Bronchial epithelial cell (primary cell): Measurements from ENCODE around the gene CHST11. TPM values are rescaled to one million over a fixed set of nuclear protein-coding genes. Genes with fewer than 3 reads are reported as not detected.

Experiments used
- DNase-seq: peaks from one replicate; pipeline ENCODE4 v3.0.0-alpha.2; 2010; ENCODE audit warnings: low read depth
- FAIRE-seq: peaks from 2 replicates; lab custom pipeline; 2011; peaks lifted over from hg19 to GRCh38; lab: Jason Lieb, UNC
- H3K27me3 ChIP-seq: 2 replicates; pipeline ENCODE4 v1.5.1; 2011; ENCODE audit warnings: low read length; ENCODE audit not compliant: control insufficient read depth, insufficient read depth
- H3K36me3 ChIP-seq: 2 replicates; pipeline ENCODE4 v1.5.1; 2011; ENCODE audit warnings: low read length; ENCODE audit not compliant: control insufficient read depth, insufficient read depth
- H3K4me3 ChIP-seq: 2 replicates; pipeline ENCODE4 v1.5.1; 2011; ENCODE audit warnings: mild to moderate bottlenecking, low read depth, low read length, control low read depth
- total RNA-seq: library from RNA; depleted of rRNA; stranded (reverse); fragments of >200 nt; gene quantifications from 2 replicates; pipeline ENCODE4 v1.2.1, GENCODE V29; 2014
- TF ChIP-seq, protein P1 (sequence below): IDR thresholded peaks from 2 replicates; pipeline ENCODE4 v1.5.1; 2011; ENCODE audit warnings: mild to moderate bottlenecking, moderate library complexity, low read length, control low read depth, inconsistent platforms; ENCODE audit not compliant: insufficient read depth, severe bottlenecking

Gene CHST11
- total RNA-seq, 1 donor from 2014 or later = 7.9 TPM

DNA sequence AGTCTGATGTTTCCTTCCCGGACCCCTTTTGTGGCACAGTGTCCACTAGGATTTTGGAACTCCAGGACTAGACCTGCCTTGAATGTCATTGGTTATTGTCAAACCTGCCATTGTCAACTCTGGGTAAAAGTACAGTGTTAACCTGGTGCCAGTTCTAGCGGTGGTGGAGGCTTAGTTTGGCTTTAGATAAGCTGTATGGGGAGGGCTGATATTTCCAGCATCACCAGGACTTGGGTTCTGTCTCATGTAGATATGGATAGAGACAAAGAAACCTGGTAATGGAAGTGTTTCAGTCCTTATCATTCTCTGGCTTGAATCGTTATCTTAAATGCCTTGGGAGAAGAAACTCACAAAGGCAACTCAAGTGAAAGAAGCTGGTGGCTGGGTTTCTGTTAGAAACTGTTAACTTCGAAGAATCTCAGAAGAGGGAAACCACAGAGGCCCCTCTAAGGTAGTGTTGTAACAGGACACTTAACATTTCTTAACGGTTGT is 10.6 kb downstream of the CHST11 start:
- no peak for FAIRE-seq
- TF ChIP-seq, protein P1, sequence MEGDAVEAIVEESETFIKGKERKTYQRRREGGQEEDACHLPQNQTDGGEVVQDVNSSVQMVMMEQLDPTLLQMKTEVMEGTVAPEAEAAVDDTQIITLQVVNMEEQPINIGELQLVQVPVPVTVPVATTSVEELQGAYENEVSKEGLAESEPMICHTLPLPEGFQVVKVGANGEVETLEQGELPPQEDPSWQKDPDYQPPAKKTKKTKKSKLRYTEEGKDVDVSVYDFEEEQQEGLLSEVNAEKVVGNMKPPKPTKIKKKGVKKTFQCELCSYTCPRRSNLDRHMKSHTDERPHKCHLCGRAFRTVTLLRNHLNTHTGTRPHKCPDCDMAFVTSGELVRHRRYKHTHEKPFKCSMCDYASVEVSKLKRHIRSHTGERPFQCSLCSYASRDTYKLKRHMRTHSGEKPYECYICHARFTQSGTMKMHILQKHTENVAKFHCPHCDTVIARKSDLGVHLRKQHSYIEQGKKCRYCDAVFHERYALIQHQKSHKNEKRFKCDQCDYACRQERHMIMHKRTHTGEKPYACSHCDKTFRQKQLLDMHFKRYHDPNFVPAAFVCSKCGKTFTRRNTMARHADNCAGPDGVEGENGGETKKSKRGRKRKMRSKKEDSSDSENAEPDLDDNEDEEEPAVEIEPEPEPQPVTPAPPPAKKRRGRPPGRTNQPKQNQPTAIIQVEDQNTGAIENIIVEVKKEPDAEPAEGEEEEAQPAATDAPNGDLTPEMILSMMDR = no peak
- no peak for DNase-seq
- Histone ChIP-seq H3K36me3 (no peaks in the 10 kb centered on the region), H3K4me3 (no peak overlapping the region), H3K27me3 (no peaks in the 10 kb centered on the region)

GRCh38 chr12:104468371-104468770 is 11.6 kb downstream of the CHST11 start:
- no peaks in the 10 kb centered on the region for H3K27me3 ChIP-seq
- DNase-seq = no peak
- no peaks in the 10 kb centered on the region for H3K36me3 ChIP-seq
- no peak overlapping the region for H3K4me3 ChIP-seq
- TF ChIP-seq, protein P1 = no peak
- FAIRE-seq = no peak

DNA sequence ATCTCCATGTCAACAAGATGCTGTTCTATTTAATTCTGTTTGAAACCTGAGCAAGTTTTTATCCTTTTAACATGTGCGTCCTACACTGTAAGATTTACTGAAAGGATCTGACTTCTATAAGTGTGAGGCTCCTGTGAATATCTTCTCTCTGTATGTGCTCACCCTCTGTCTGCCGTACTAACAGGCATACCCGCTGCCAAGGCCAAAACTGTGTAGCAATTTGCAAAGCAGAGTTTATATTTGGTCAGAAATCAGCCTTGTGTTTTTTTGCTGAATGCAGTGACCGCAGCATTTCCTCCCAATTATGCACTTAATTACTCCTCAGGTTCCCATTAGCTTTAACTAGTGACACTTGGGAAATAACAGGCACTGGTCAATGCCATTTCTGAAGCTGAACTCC is 12.3 kb downstream of the CHST11 start:
- FAIRE-seq = peak; percentile 60
- no peaks in the 10 kb centered on the region for H3K27me3 ChIP-seq
- no peak overlapping the region for H3K4me3 ChIP-seq
- no peak for DNase-seq
- TF ChIP-seq, protein P1 = no peak
- no peaks in the 10 kb centered on the region for H3K36me3 ChIP-seq

DNA sequence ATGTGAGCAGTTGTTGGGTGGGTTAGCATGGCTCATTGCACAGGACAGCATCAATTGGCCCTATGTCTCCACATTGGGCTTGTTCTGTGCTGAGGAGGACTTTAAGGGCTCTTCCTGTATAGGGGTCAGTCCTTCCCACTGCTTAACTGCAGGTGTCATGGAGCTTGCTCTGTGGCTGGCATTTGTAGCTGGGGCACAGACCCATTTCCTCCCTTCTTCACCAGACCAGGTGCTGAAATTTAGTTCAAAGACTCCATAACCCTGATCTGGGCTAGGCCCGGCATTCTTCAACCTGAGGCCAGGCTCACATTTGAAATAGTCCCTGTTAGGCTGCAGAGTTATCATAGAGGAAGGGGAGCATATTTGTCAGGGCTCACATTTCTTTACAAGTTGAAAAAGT is 12.8 kb downstream of the CHST11 start:
- FAIRE-seq (no peak), DNase-seq (no peak)
- Histone ChIP-seq H3K4me3 (no peak overlapping the region), H3K27me3 (no peaks in the 10 kb centered on the region), H3K36me3 (no peaks in the 10 kb centered on the region)
- TF ChIP-seq, protein P1 = no peak

DNA sequence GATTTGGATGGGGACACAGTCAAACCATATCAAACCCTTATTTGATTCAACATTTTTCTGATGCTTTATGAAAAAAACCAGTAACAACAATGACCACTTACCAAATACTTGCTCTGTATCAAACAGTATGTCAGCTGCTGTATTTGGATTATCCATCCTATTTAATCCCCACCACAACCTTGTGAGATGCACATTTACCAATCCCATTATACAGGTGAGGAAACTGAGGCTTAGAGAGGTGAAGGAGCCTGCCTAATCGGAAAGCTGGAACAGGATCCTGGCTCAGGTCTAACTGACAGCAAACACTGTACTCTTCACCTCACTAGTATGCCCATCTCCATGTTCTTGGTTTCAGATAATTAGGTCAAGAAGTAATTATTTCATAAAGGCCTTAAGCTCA is 13.8 kb downstream of the CHST11 start:
- Histone ChIP-seq H3K27me3 (no peaks in the 10 kb centered on the region), H3K4me3 (no peak overlapping the region), H3K36me3 (no peaks in the 10 kb centered on the region)
- FAIRE-seq = peak; percentile 66
- no peak for DNase-seq
- TF ChIP-seq, protein P1 = no peak

GRCh38 chr12:104471336-104471735 is 14.6 kb downstream of the CHST11 start:
- no peaks in the 10 kb centered on the region for H3K36me3 ChIP-seq
- TF ChIP-seq, protein P1 = no peak
- no peak for FAIRE-seq
- no peak overlapping the region for H3K4me3 ChIP-seq
- no peaks in the 10 kb centered on the region for H3K27me3 ChIP-seq
- DNase-seq = no peak
